HEK293 (cell line): ENCODE results near the gene KRT6A.
"Not testable (repeated sequence)": the region's sequence is repeated elsewhere in the genome, so short reads cannot be mapped to it uniquely, and the experiment has no call there.

Experiments used
- CTCF ChIA-PET: fragments of 350-600 bp; formaldehyde crosslinking; extraction: SDS; loops from one replicate; lab custom pipeline; 2021; ENCODE audit warnings: antibody characterized with exemption; lab: Yijun Ruan, JAX
- POLR2A ChIA-PET: fragments of 300-600 bp; formaldehyde crosslinking; extraction: SDS; loops from one replicate; lab custom pipeline; 2020; ENCODE audit warnings: antibody characterized with exemption, inconsistent platforms; lab: Yijun Ruan, JAX
- H3K27ac ChIP-seq: fragments of 200-500 bp; sonication (Bioruptor generic); 2 replicates; pipeline ENCODE4 v1.5.1; 2014; ENCODE audit warnings: low read depth, low read length, control low read depth, inconsistent platforms; ENCODE audit errors: extremely low read depth
- H3K36me3 ChIP-seq, 2 experiments: fragments of 200-500 bp in 1 of 2; sonication (Bioruptor generic) in 1 of 2; 1 replicate in 1 of 2; 2 replicates in 1 of 2; pipeline ENCODE4 v1.5.1; 2014 to 2017; ENCODE audit warnings: inconsistent platforms in 2 of 2, low read length in 2 of 2; ENCODE audit not compliant: control insufficient read depth in 2 of 2, insufficient read depth in 1 of 2
- H3K4me1 ChIP-seq: fragments of 200-500 bp; sonication (Bioruptor generic); 2 replicates; pipeline ENCODE4 v1.5.1; 2014; ENCODE audit warnings: mild to moderate bottlenecking, low read length, inconsistent platforms; ENCODE audit not compliant: control insufficient read depth, insufficient read depth
- H3K4me3 ChIP-seq: 2 replicates; pipeline ENCODE4 v1.5.1; 2011; ENCODE audit warnings: low read depth, mild to moderate bottlenecking, control low read depth, low read length, moderate library complexity
- H3K9me3 ChIP-seq: fragments of 200-500 bp; sonication (Bioruptor generic); 2 replicates; pipeline ENCODE4 v1.5.1; 2014; ENCODE audit warnings: low read depth, low read length, inconsistent platforms; ENCODE audit not compliant: control insufficient read depth, insufficient read depth
- GLIS1 ChIP-seq: fragments of 450-650 bp; formaldehyde crosslinking; IDR thresholded peaks from 2 replicates; pipeline ENCODE4 v1.5.1; 2016; ENCODE audit warnings: missing biosample characterization, missing genetic modification characterization
- PBX3 ChIP-seq: sonication (generic); formaldehyde crosslinking; IDR thresholded peaks from 2 replicates; pipeline ENCODE4 v1.8.1; 2022; ENCODE audit warnings: mild to moderate bottlenecking, moderate library complexity, missing genetic modification reagents
- PRDM10 ChIP-seq: fragments of 450-650 bp; formaldehyde crosslinking; IDR thresholded peaks from 2 replicates; pipeline ENCODE4 v1.5.1; 2016; ENCODE audit warnings: missing biosample characterization, missing genetic modification characterization
- ZBTB11 ChIP-seq: fragments of 450-650 bp; formaldehyde crosslinking; conservative IDR thresholded peaks from 2 replicates; pipeline ENCODE4 v1.5.1; 2016; ENCODE audit warnings: low read depth, missing biosample characterization, missing genetic modification characterization
- ZFHX2 ChIP-seq: fragments of 450-650 bp; formaldehyde crosslinking; conservative IDR thresholded peaks from 2 replicates; pipeline ENCODE4 v1.5.1; 2016; ENCODE audit warnings: missing biosample characterization, missing genetic modification characterization
- ZNF112 ChIP-seq: fragments of 450-650 bp; formaldehyde crosslinking; IDR thresholded peaks from 2 replicates; pipeline ENCODE4 v1.5.0; 2017; ENCODE audit warnings: missing biosample characterization, missing genetic modification characterization
- ZNF16 ChIP-seq: fragments of 450-650 bp; formaldehyde crosslinking; IDR thresholded peaks from 2 replicates; pipeline ENCODE4 v1.5.1; 2016; ENCODE audit warnings: low read depth, missing biosample characterization, missing genetic modification characterization
- ZNF184 ChIP-seq: fragments of 450-650 bp; IDR thresholded peaks from 2 replicates; pipeline ENCODE4 v1.5.1; 2018; ENCODE audit warnings: missing biosample characterization, mild to moderate bottlenecking, missing genetic modification characterization
- ZNF324 ChIP-seq: fragments of 450-650 bp; formaldehyde crosslinking; IDR thresholded peaks from 2 replicates; pipeline ENCODE4 v1.5.1; 2016; ENCODE audit warnings: missing biosample characterization, missing genetic modification characterization
- ZNF366 ChIP-seq: fragments of 450-650 bp; formaldehyde crosslinking; conservative IDR thresholded peaks from 2 replicates; pipeline ENCODE4 v1.5.1; 2016; ENCODE audit warnings: missing biosample characterization, missing genetic modification characterization
- ZNF398 ChIP-seq: fragments of 450-650 bp; formaldehyde crosslinking; IDR thresholded peaks from 2 replicates; pipeline ENCODE4 v1.5.1; 2017; ENCODE audit warnings: missing biosample characterization, missing genetic modification characterization
- ZNF529 ChIP-seq: fragments of 450-650 bp; formaldehyde crosslinking; IDR thresholded peaks from 2 replicates; pipeline ENCODE4 v1.5.1; 2017; ENCODE audit warnings: missing genetic modification characterization, missing biosample characterization; ENCODE audit not compliant: insufficient replicate concordance
- ZNF544 ChIP-seq: fragments of 450-650 bp; formaldehyde crosslinking; IDR thresholded peaks from 2 replicates; pipeline ENCODE4 v1.5.0; 2017; ENCODE audit warnings: missing biosample characterization, missing genetic modification characterization
- ZNF555 ChIP-seq: fragments of 450-650 bp; formaldehyde crosslinking; conservative IDR thresholded peaks from 2 replicates; pipeline ENCODE4 v1.5.1; 2017; ENCODE audit warnings: missing biosample characterization, mild to moderate bottlenecking, missing genetic modification characterization, inconsistent platforms
- ZNF560 ChIP-seq: fragments of 450-650 bp; formaldehyde crosslinking; IDR thresholded peaks from 2 replicates; pipeline ENCODE4 v1.5.1; 2017; ENCODE audit warnings: missing biosample characterization, missing genetic modification characterization, borderline replicate concordance
- ZNF571 ChIP-seq: fragments of 450-650 bp; formaldehyde crosslinking; IDR thresholded peaks from 2 replicates; pipeline ENCODE4 v1.5.0; 2017; ENCODE audit warnings: missing biosample characterization, missing genetic modification characterization
- ZNF623 ChIP-seq: fragments of 450-650 bp; formaldehyde crosslinking; IDR thresholded peaks from 2 replicates; pipeline ENCODE4 v1.5.1; 2016; ENCODE audit warnings: missing biosample characterization, missing genetic modification characterization
- ZNF626 ChIP-seq: fragments of 450-650 bp; sonication (Bioruptor Pico); formaldehyde crosslinking; IDR thresholded peaks from 2 replicates; pipeline ENCODE4 v1.5.1; 2018; ENCODE audit warnings: missing biosample characterization, missing genetic modification characterization, inconsistent platforms
- ZNF629 ChIP-seq: fragments of 450-650 bp; formaldehyde crosslinking; IDR thresholded peaks from 2 replicates; pipeline ENCODE4 v1.5.1; 2017; ENCODE audit warnings: missing biosample characterization, missing genetic modification characterization
- ZNF670 ChIP-seq: fragments of 450-650 bp; formaldehyde crosslinking; IDR thresholded peaks from 2 replicates; pipeline ENCODE4 v1.5.1; 2016; ENCODE audit warnings: missing biosample characterization, missing genetic modification characterization, low read depth
- ZNF830 ChIP-seq: fragments of 450-650 bp; IDR thresholded peaks from 2 replicates; pipeline ENCODE4 v1.5.0; 2018; ENCODE audit warnings: missing biosample characterization, missing genetic modification characterization, low read depth, mild to moderate bottlenecking, moderate library complexity
- ZSCAN4 ChIP-seq: fragments of 450-650 bp; formaldehyde crosslinking; IDR thresholded peaks from 2 replicates; pipeline ENCODE4 v1.5.1; 2017; ENCODE audit warnings: missing biosample characterization, missing genetic modification characterization

Gene KRT6A

GRCh38 chr12:52494518-52494917, 1.5 kb upstream of the KRT6A start:
- TF ChIP-seq ZNF324 (tag by site-specific recombination) (no peak), ZNF184 (tag by site-specific recombination) (no peak), ZNF529 (tag by site-specific recombination) (no peak), ZNF398 (tag by site-specific recombination) (no peak), ZNF571 (tag by site-specific recombination) (no peak), ZFHX2 (tag by site-specific recombination) (no peak), ZNF623 (tag by site-specific recombination) (no peak), ZNF830 (tag by site-specific recombination) (no peak), ZNF670 (no peak)
- Histone ChIP-seq H3K4me1 (peaks cover 6% of the 10 kb centered on the region), H3K4me3 (no peak overlapping the region), H3K27ac (no peak overlapping the region), H3K9me3 (no peaks in the 10 kb centered on the region), H3K36me3 (no peaks in the 10 kb centered on the region)
- ChIA-PET POLR2A (no interaction called here), CTCF (interaction anchor here (0.8 to 1.7 kb wide), 9 partner anchors 9 to 124 kb away, joined by 3 to 5 read pairs (median 3); no protein-coding TSS in a partner anchor)

- CTCF ChIA-PET, result interaction anchor here (0.8 to 1.7 kb wide), 8 partner anchors 9 to 123 kb away, joined by 3 to 5 read pairs (median 4); no protein-coding TSS in a partner anchor
- TF ChIP-seq PBX3 (CRISPR knock-in tag) (no peak), ZNF544 (tag by site-specific recombination) (no peak), ZBTB11 (tag by site-specific recombination) (no peak), ZNF629 (no peak), ZNF16 (no peak), ZNF366 (tag by site-specific recombination) (no peak), ZNF626 (tag by site-specific recombination) (no peak), ZSCAN4 (no peak), GLIS1 (no peak), PRDM10 (tag by site-specific recombination) (no peak), ZNF112 (tag by site-specific recombination) (no peak), ZNF560 (tag by site-specific recombination) (no peak), ZNF555 (tag by site-specific recombination) (no peak)
Measured at GRCh38 chr12:52494100-52494499, 1.0 kb upstream of the KRT6A start.

GRCh38 chr12:52492405-52492804, 652 bp downstream of the KRT6A start:
- H3K4me3 ChIP-seq, H3K4me1 ChIP-seq, H3K9me3 ChIP-seq, POLR2A ChIA-PET, H3K36me3 ChIP-seq, H3K27ac ChIP-seq: not testable (repeated sequence)
- CTCF ChIA-PET, result interaction anchor here (0.6 kb wide), 1 partner anchor 170 kb away, joined by 3 read pairs; no protein-coding TSS in a partner anchor

More at GRCh38 chr12:52494100-52494499, 1.0 kb upstream of the KRT6A start:
- Histone ChIP-seq H3K9me3 (no peaks in the 10 kb centered on the region), H3K4me1 (peaks cover 6% of the 10 kb centered on the region), H3K4me3 (no peak overlapping the region), H3K36me3 (no peaks in the 10 kb centered on the region), H3K27ac (no peak overlapping the region)
- POLR2A ChIA-PET, result no interaction called here
